GM19240 (cell line): ENCODE results near the gene ZNF575.
A peak's percentile ranks its signal among the peaks of the same experiment; 100 is the strongest.

Source experiments
- DNase-seq: peaks from one replicate; pipeline ENCODE4 v3.0.0; 2011; ENCODE audit warnings: low spot score; ENCODE audit not compliant: insufficient read length

ZNF575 gene, protein sequence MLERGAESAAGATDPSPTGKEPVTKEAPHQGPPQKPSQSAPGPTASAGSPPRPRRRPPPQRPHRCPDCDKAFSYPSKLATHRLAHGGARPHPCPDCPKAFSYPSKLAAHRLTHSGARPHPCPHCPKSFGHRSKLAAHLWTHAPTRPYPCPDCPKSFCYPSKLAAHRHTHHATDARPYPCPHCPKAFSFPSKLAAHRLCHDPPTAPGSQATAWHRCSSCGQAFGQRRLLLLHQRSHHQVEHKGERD

DNA sequence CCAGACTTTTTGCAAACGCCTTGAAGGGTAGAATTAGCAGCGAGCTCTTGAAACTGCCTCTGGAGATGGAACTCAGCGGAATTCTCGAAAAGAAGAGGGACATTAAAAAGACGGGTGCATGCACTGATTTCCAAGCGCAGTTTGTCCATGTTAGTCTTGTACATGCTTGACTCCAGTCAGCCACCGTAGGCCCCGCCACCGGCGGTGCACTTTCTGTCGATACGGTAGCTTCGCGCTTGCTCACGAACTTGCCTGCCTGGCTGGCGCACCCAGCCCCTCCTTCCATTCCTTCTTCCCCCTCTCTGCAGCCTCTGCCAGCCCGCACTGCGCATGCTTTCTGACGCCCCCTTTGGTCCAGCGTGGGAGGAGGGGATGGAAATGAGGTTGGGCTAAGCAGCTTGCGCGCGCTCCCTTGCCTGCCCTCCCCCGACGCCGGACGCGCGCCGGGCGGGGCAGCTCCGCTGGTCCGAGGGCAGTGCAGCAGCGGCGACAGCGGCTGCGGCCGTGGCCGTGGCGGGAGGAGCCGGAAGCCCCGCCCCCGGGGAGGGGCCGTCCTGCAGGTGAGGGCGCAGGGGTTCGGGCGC is at the start of gene ZNF575:
ZNF575 (plus strand) TSS at position 227 of the 584 bp plus-strand sequence. CDS start 1,235 bp downstream, outside the sequence.
- peak; percentile 86 for DNase-seq

DNA sequence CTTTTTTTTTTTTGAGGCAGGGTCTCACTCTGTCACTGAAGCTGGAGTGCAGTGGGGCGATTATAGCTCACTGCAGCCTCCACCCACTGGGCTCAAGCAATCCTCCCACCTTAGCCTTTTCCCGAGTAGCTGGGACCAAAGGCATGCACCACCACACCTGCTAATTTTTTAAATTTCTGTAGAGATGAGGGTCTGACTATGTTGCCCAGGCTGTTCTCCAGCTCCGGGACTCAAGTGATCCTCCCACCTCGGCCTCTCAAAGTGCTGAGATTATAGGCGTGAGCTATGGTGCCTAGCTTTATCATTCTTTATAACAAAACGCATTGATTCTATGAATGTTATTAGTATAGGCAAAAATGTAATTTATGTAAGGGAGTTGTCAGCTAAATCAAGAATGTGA is 49.7 kb upstream of the ZNF575 start:
- no peak for DNase-seq

DNA sequence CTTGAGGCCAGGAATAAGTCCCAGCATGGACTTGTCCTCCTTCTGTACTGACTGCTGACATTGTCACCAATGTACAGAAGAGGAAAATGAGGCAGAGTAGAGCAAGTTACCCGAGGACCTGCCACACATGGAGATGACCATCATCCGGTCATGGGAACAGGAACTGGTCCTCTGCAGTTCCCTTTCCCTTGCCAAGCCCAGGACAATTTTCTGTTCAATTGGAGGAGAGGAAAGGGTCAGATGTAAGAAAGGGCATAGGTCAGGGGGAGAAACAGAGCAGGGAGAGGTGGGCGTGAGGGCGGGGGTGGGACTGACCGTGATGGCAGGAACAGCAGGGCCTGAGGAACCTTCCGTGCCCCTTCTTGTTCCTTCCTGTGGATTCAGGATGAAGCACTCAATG is 47.0 kb upstream of the ZNF575 start:
- DNase-seq = no peak

DNA sequence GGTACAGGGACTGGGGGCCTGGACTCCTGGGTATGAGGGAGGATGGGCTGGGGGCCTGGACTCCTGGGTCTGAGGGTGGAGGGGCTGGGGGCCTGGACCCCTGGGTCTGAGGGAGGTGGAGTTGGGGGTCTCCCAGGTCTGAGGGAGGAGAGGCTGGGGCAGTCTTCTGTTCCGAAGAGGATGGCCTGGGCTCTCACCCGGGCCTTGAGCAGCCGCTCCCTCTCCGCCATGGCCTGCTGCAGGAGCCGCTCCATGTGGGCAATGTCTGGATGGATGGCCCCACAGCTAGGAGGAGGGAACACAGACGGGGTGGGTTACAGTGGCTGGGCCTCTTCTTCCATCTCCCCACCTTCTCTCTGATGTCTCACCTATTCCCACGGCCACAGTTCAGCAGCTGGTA is 46.6 kb upstream of the ZNF575 start:
- DNase-seq = no peak

DNA sequence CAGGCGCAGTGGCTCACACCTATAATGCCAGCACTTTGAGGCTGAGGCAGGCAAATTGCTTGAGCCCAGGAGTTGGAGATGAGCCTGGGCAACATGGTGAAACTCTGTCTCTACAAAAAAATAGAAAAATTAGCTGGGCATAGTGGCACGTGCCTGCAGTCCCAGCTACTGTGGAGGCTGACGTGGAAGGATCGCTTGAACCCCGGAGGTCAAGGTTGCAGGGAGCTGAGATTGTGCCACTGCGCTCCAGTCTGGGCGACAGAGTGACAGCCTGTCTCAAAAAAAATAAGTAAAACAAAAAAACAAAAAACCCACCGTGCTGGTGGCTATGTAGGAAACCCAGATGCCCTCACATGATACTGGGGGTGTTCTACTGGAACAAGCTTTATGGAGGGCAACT is 44.8 kb upstream of the ZNF575 start:
- DNase-seq = no peak

DNA sequence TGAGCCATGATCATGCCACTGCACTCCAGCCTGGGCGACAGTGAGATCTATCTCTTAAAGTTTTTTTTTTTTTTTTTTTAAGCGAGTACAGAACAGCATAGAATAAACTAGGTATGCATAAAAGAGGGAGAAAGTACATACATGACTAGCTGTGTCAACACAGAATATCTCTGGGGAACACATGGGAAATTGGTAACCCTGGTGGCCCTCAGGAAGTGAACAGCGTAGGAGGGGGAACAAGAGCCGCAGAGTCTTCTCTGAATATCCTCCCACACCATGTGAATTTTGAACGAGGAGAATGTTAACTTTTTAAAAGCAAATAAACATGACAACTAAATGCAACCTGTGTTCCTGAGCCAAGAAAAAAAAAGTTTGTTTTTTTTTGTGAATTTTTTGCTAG is 43.7 kb upstream of the ZNF575 start:
- no peak for DNase-seq

DNA sequence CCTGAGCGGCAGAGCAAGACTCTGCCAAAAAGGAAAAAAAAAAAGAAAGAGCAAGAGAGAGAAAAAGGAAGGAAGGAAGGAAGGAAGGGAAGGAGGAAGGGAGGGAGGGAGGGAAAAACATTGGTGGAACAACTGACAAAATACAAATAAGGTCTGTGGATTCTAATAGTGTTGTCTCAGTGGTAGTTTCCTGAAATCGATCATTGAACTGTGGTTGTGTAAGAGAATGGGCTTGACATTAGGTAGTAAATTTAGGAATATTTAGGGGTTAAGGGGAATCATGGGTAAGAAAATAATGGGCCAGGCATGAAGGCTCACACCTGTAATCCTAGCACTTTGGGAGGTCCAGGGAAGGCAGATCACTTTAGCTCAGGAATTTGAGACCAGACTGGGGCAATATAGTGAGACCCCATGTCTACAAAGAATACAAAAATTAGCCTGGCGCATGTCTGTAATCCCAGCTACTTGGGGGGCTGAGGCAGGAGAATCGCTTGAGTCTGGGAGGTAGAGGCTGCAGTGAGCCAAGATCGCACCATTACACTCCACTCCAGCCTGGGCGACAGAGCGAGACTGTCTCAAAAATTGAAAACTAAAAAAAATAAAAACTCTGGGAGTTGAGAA is 42.9 kb upstream of the ZNF575 start:
- DNase-seq = no peak

DNA sequence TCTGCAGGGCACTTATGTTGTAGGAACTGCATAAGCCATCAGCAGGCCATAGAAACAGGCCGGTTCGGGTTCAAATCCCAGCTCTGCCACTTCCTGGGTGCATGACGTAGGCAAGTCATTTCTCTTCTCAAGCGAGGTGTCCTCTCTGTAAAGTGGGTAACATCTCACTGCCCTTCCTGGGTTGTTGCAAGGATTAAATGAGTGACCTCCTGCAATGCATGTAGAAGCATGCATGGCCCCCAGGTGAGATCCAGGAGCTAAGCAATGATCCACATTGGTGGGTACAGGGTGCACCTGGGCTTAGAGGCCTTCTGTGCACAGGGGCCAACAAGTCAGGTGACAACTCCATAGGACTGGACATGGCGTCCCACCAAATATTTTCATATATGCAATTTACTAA is 42.2 kb upstream of the ZNF575 start:
- no peak for DNase-seq

DNA sequence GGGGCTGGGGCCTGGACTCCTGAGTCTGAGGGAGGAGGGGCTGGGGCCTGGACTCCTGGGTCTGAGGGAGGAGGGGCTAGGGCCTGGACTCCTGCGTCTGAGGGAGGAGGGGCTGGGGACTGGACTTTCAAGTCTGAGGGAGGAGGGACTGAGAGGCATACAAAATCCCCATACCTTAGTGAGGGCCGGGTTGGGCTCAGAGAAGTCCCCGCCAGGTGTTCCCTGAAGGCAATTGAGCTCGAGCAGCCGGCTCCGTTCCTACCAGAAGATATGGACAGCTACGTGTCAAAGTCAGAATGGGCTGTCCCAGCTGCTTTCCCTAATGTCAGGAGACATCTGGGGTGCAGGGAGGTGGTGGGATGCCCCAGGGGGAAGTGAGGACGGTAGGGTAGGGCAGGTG is 37.9 kb upstream of the ZNF575 start:
- no peak for DNase-seq

DNA sequence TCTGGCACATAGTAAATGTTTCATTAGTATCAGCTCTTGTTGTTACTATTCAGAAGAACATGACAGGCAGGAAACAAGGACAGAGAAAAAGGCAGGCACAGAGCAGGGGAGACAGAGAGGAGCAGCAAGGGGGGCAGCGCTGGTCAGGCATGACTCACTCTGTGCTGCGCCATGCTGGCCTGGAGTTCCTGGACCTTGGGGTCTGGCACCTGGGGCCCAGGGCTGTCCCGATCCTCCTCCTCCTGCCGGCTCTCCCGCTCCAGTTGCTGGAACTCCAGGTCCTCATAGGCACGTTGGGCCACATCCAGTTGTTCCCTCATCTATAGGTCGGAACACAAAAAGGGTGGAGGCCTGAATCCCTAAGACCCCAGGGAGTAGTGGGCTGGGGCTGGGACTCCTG is 36.0 kb upstream of the ZNF575 start:
- no peak for DNase-seq

DNA sequence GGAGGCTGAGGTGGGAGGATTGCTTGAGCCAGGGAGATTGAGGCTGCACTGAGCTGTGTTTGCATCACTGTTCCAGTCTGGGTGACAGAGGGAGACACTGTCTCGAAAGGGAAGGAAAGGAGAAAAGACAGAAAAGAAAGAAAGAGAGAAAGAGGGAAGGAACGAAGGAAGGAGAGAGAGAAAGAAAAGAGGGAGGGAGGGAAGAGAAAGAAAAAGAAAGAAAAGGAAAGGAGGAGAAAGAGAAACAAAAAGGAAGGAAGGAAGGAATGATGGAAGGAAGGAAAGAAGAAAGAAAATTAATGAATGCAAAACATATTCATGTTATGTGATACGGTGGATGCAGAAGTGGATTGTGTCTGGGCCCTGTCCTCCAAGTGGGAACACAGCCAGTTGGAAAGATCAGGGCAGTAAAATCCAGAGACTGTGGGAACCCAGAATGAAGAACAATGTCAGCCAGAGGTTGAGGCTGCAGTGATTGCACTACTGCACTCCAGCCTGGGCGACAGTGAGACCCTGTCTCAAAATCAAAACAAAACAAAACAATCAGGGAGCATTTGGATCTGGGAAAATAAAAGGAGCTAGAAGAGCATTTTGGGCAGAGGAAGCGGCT is 34.6 kb upstream of the ZNF575 start:
- DNase-seq = no peak

DNA sequence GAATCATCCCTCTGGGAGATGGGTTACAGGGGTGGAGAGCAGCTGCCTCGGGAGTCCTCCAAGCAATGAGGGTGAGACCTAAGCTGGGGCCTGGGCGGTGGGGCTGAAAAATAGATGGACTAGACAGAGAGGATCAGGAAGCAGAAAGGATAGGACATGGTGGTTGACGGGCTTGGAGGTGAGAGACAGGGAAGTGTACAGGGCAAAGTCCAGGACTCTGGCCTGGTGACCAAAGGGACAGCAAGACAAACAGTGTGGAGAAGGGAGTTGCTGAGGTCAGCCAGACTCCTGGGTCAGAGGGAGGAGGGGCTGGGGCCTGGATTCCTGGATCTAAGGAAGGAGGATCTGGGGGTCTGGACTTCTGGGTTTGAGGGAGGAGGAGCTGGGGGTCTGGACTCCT is 33.9 kb upstream of the ZNF575 start:
- DNase-seq = no peak

DNA sequence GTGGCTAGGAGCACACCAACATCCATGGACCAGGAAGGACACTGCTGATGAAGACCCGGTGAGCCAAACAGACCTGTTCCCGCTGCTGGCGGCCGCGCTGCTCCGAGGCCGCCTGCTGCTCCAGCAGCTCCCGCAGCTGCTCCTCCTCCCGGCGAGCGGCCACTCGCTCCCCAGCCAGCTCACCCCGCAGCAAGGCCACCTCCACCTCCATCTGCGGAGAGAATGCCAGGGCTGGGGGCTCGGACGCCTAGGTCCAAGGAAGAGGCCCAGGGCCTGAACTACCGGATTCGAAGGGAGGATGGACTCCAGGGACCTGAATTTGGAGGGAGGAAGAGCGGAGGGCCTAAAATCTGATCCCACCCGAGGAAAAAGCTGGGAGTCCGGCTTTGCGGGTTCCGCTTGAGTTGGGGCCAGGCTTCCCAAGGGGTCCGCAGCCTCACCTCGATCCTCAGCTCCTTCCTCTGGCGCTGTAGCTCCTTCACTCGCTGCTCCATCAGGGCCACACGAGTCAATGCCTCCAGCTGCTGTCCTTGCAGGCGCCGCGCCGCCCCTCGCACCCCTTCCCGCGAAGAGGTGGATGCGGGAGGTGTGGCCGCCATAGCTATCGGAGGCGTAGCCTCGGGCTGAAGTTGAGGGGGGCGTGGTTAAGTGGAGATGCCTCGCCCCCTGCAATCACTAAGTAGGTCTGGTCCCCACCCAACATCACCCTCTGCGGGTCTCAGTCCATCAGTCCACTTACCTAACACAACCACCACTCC is 31.1 kb upstream of the ZNF575 start:
- no peak for DNase-seq

DNA sequence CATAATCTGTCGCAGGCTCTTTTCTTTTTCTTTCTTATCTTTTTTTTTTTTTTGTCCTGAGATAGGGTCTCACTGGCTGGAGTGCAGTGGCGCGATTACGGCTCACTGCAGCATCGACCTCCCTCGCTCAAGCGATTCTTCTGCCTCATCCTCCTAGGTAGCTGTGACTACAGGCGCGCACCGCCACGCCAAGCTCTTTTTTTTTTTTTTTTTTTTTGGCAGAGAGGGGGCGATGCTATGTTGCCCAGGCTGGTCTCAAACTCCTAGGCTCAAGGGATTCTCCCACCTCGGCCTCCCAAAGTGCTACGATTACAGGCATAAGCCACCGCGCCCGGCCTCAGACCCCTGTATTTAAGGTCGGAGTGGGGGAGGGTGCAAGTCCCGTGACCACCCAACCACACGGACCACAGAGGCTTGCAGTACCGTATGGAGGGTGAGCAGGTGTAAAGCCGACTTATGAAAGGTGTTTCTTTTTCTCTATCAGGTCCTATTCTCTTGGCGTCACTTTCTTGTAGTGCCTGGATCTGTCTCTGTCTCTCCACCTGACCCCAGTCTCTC is 30.5 kb upstream of the ZNF575 start:
- DNase-seq = no peak

DNA sequence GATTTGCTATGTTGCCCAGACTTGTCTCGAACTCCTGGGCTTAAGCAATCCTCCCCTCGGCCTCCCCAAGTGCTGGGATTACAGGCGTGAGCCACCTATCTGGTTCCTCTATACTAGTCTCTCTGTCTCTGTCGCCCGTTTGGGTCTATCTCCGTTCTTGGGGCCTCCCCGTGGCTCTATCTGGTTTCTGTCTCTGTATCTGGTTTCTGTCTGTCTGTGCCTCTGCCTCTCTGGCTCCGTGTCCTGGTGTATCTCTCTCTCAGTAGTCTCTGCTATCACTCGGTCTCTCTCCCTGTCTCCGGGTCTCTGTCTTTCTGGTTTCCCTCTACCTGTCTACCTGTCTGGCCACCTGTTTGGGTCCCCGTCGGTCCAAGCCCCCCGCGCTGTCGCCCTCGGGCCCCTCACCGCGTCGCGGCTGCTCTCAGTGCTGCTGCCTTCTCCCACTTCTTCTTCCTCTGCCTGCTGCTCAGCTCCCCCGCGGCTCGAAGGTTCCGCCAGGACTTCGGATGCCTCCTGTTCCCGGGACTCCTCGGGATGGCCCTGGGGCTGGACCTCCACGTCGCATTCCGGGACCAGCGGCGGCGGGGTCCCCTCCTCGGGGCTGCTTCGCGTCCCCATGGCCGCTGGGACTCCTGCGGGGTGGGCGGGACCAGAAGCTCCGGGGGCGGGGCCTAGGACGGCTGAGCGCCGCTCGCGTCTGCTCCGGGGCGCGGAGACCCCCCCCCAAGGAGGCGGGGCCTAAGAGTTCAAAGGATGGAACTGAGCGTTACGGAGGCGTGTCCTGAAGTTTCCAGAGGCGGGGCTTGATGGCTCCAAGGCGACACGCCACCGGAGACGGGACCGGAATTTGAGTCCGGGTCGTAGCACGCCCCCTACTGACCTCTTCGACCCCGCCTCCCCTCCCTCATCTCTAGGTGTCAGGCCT is 29.2 kb upstream of the ZNF575 start:
- peak; percentile 96 for DNase-seq

DNA sequence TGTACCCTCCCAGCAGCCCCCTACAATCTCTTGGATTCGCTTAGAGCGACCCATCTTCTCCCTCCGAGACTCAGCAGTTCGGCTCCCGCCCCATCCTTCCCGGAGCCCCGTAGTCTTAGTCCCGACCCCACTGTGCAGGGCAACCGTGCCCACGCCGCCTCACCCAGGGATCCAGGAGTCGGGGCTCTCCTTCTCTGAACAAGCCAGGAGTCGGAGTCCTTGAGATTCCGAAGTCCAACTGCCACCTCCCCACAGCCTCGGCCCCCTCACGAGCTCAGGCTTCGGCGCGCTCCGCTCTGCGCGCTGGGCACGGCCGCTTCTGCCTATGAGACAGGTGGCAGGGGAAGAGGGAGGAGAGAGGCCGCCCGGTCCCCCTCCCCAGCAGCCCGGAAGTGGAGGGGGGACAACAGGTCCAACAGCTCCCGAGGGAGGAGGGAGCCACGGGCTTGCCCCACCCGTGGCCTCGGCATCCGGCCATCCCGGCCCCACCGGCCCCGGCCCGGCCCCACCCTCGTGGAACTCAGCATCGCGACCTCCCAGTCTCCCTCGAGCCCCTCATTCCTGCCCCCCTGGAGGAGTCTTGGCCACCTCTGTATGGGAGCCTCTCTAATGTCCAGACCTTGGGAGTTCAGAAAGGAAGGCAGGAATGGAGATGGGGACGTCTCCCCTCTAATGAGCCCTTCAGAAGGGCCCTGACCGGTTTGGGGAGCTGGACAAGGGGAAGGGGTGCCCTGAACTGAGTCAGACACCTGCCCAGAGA is 28.4 kb upstream of the ZNF575 start, which contains the start of gene PHLDB3:
PHLDB3 (minus strand) TSS at position 321 of the 760 bp plus-strand sequence. CDS start 628 bp downstream, outside the sequence.
- DNase-seq = no peak

DNA sequence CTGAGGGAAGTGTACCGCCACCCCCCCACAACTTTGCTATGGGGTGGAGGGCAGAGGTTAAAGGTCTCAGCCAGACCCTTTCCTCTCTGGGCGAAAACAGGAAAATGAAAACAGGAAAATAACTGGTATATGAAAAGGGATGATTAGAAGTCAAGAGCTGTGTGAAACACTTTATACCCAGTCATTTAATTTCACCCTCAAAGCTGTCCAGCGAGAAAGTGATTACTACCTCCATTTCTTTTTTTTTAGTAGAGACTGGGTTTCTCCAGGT is 27.9 kb upstream of the ZNF575 start:
- DNase-seq = no peak

DNA sequence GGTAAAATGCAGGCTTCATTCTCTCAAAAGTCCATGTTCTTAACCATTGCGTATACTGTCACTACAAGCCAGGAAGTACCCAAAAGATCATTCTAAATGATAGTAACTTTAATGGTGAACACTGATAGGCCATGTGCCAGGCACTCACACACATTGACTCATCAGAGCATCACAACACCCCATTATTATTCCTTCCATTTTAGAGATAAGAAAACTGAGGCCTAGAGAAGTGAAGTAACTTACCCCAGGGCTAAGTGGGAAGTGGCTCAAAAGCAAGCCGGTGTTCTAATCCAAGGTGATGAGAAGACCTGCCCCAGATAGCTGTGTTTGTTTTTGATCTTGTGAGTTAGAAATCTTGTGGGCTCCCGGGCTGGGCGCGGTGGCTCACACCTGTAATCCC is 27.0 kb upstream of the ZNF575 start:
- DNase-seq = no peak

DNA sequence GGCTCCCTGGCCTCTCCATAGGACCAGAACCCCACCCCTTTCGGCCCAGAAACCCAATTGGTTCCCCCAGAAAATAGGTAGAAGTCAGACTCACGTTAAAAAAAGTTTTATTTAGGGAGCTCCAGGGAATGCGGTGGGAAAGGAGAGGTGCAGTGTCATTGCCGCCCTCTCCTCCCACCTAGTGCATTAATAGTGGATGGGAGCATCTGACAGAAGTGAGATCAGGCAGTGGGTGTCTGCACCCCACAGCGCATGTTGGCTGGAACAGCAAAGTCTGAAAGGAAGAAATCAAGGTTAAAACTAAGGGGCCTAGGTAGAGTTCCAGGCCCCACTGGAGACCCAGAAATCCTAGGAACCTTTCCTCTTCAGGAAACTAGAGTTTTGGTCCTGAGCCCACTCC is 26.4 kb upstream of the ZNF575 start:
- DNase-seq = no peak

DNA sequence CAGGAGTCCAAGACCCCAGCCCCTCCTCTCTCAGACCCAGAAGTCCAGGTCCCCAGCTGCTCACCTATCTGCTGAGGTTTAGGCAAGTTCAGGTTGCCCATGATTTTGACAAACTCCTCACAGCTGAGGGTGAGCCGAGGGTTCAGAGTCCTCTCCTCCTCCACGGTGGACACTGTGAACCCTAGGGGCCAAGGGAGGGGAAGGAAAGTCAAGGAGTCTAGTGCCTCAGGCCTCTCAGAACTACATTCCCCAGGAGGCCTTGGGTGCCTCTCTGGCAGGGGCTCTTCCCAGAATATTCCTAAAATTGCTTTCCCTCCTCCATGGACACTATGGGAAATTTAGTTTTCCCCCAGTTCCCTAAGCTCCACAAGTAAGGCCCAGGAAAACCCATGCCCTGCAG is 25.1 kb upstream of the ZNF575 start:
- DNase-seq = no peak
